ENCODE data around the gene FAM193A. TPM values are rescaled to one million over a fixed set of nuclear protein-coding genes. Genes with fewer than 3 reads are reported as not detected.
A peak's percentile ranks its signal among the peaks of the same experiment; 100 is the strongest.

FAM193A gene
- polyA plus RNA-seq (2012; rRNA removed) = 7.0 and 9.2 TPM in 2 replicates
- 6.3 and 7.8 TPM in 2 replicates for polyA plus RNA-seq (2012; cell fraction: cytosol; rRNA removed)
- polyA plus RNA-seq (2012; cell fraction: nucleus; rRNA removed) = 28.8 and 33.4 TPM in 2 replicates

GRCh38 chr4:2536193-2537010, at the start of gene FAM193A:
FAM193A (plus strand) TSS chr4:2536647; CDS start chr4:2536916, 269 bp downstream.
- Histone ChIP-seq H3F3A (replicated peaks; ENCODE audit: insufficient read depth) (peaks cover 3% of the 10 kb centered on the region), H3K4me3 (ENCODE audit: low read depth in 2 of 2, low read length in 1 of 2) (peak within 1 kb of the TSS; percentile 70 to 72), H3K4me1 (ENCODE audit: control insufficient read depth in 1 of 2, insufficient read depth in 2 of 2, low read depth in 1 of 2, low read length in 1 of 2) (peaks cover 3 to 5% of the 10 kb centered on the region in 2 experiments; a peak in 2 of 4 replicates), H3K27me3 (ENCODE audit: insufficient read depth) (no peaks in the 10 kb centered on the region), H3K79me2 (ENCODE audit: insufficient read depth) (peaks cover 48% of the 10 kb centered on the region), H3K9me3 (no peaks in the 10 kb centered on the region), H2AFZ (ENCODE audit: low read depth) (peak within 1 kb of the TSS; percentile 67), H3K4me2 (peak within 1 kb of the TSS; percentile 85), H3K9ac (peak within 1 kb of the TSS; percentile 81), H3K36me3 (replicated peaks in 1 of 2; ENCODE audit: control insufficient read depth in 1 of 2, insufficient read depth in 2 of 2, low read length in 1 of 2) (peaks cover 0 to 7% of the 10 kb centered on the region in 2 experiments), H3K9me2 (no peaks in the 10 kb centered on the region), H4K20me1 (ENCODE audit: insufficient read depth) (peaks cover 38% of the 10 kb centered on the region), H3K27ac (ENCODE audit: low read depth in 2 of 2, low read length in 1 of 2) (peak within 1 kb of the TSS; percentile 87 to 90)
- ChIA-PET CTCF (interaction anchor here (0.6 kb wide), 1 partner anchor 59 kb away, joined by 4 read pairs; no protein-coding TSS in a partner anchor), POLR2A (interaction anchor here (0.6 to 2.0 kb wide), 4 partner anchors 67 to 360 kb away, joined by 3 to 6 read pairs (median 4); partner anchors contain the start of gene RNF4)
- TF ChIP-seq FOSL2 (IDR thresholded peaks at IDR 0.05; ENCODE audit: borderline replicate concordance, low read depth) (no peak), PBX3 (IDR thresholded peaks at IDR 0.05) (0 out of 2 replicates have a peak, but pooled peaks have one; percentile 13), MAX (IDR thresholded peaks at IDR 0.05; ENCODE audit: low read depth) (no peak; the same call in 1 of the 2 replicates), YY1 (IDR thresholded peaks at IDR 0.05; ENCODE audit: low read depth) (peak; percentile 78), GATA2 (CRISPR knock-in tag; IDR thresholded peaks at IDR 0.05) (no peak), CHD2 (IDR thresholded peaks at IDR 0.05; ENCODE audit: low read length, partially characterized antibody) (peak; percentile 64), SIN3A (IDR thresholded peaks at IDR 0.05; ENCODE audit: borderline replicate concordance, low read depth, low read length) (peak; percentile 10; the same call in 1 of the 2 replicates), TAF1 (IDR thresholded peaks at IDR 0.05; ENCODE audit: borderline replicate concordance, low read depth, low read length) (peak; percentile 53; the same call in 1 of the 2 replicates), GABPA (IDR thresholded peaks at IDR 0.05; ENCODE audit: low read depth) (peak; percentile 53; the same call in 1 of the 2 replicates), POLR2AphosphoS5 (IDR thresholded peaks at IDR 0.05; ENCODE audit: low read depth, low read length) (peak; percentile 33; the same call in 1 of the 2 replicates), MXI1 (IDR thresholded peaks at IDR 0.05; ENCODE audit: low read depth, low read length) (no peak; the same call in 1 of the 2 replicates)
- 1% methylated on average over 23 of the region's 106 CpGs for WGBS (ENCODE audit: low lambda C conversion rate)
- peak; percentile 98 for DNase-seq

GRCh38 chr4:2486981-2487380, 49.5 kb upstream of the FAM193A start:
- no peak overlapping the region for H3K4me2 ChIP-seq
- POLR2A ChIA-PET = no interaction called here
- H3K36me3 ChIP-seq (replicated peaks in 1 of 2; ENCODE audit: control insufficient read depth in 1 of 2, insufficient read depth in 2 of 2, low read length in 1 of 2) = peaks cover 14% of the 10 kb centered on the region in 2 experiments
- no peak overlapping the region for H3K4me3 ChIP-seq (ENCODE audit: low read depth in 2 of 2, low read length in 1 of 2)
- H3K9ac ChIP-seq = no peak overlapping the region
- no peak for TF ChIP-seq NRF1 (IDR thresholded peaks at IDR 0.05; ENCODE audit: low read depth, low read length)
- no peak for TF ChIP-seq CHD2 (IDR thresholded peaks at IDR 0.05; ENCODE audit: low read length, partially characterized antibody)
- TF ChIP-seq GATA2 (CRISPR knock-in tag; IDR thresholded peaks at IDR 0.05) = no peak
- no peak for TF ChIP-seq FOXM1 (IDR thresholded peaks at IDR 0.05; ENCODE audit: low read depth)
- TF ChIP-seq FOXJ3 (CRISPR knock-in tag; IDR thresholded peaks at IDR 0.05) = no peak
- TF ChIP-seq POLR2AphosphoS5 (IDR thresholded peaks at IDR 0.05; ENCODE audit: low read depth, low read length) = no peak
- CTCF ChIA-PET = no interaction called here
- peaks cover 12 to 13% of the 10 kb centered on the region in 2 experiments; a peak in 2 of 4 replicates for H3K4me1 ChIP-seq (ENCODE audit: control insufficient read depth in 1 of 2, insufficient read depth in 2 of 2, low read depth in 1 of 2, low read length in 1 of 2)
- peaks cover 100% of the 10 kb centered on the region for H3K79me2 ChIP-seq (ENCODE audit: insufficient read depth)
- no peaks in the 10 kb centered on the region for H3K9me3 ChIP-seq
- H2AFZ ChIP-seq (ENCODE audit: low read depth) = no peak overlapping the region
- no peaks in the 10 kb centered on the region for H3K27me3 ChIP-seq (ENCODE audit: insufficient read depth)
- H3K9me2 ChIP-seq = no peaks in the 10 kb centered on the region
- peaks cover 98% of the 10 kb centered on the region for H4K20me1 ChIP-seq (ENCODE audit: insufficient read depth)
- DNase-seq = no peak
- WGBS (ENCODE audit: low lambda C conversion rate) = 94% methylated on average over 6 of the region's 6 CpGs
- H3K27ac ChIP-seq (ENCODE audit: low read depth in 2 of 2, low read length in 1 of 2) = no peak overlapping the region
- no peaks in the 10 kb centered on the region for H3F3A ChIP-seq (replicated peaks; ENCODE audit: insufficient read depth)

All from SK-N-SH (cell line).